Vagina (tissue), 2 donors: ENCODE data around the gene ST8SIA2. TPM values are rescaled to one million over a fixed set of nuclear protein-coding genes. Genes with fewer than 3 reads are reported as not detected.

Experiments
- DNase-seq, 2 donors: peaks; one replicate each; pipeline ENCODE4 v3.0.0-alpha.2; 2017; ENCODE audit errors: extremely low spot score in 2 of 2
- H3K27ac ChIP-seq: fragments of 200-600 bp; sonication (generic); one replicate; pipeline ENCODE4 v1.5.1; 2019
- H3K27me3 ChIP-seq: fragments of 200-600 bp; sonication (generic); one replicate; pipeline ENCODE4 v1.5.1; 2019
- H3K36me3 ChIP-seq, 2 donors: fragments of 200-600 bp; sonication (generic); one replicate each; pipeline ENCODE4 v1.5.1; 2017 to 2019
- H3K4me1 ChIP-seq: fragments of 200-600 bp; sonication (generic); one replicate; pipeline ENCODE4 v1.5.1; 2019
- H3K4me3 ChIP-seq, 2 donors: fragments of 200-600 bp; sonication (generic); 1 replicate in 1 of 2; 2 replicates in 1 of 2; pipeline ENCODE4 v1.5.1; 2016 to 2019
- H3K9me3 ChIP-seq: fragments of 200-600 bp; sonication (generic); one replicate; pipeline ENCODE4 v1.5.1; 2019
- CTCF ChIP-seq, 3 experiments: fragments of 450-650 bp in 2 of 3; fragments of 200-600 bp in 1 of 3; sonication (generic) in 1 of 3; IDR thresholded peaks; one replicate each; pipeline ENCODE4 v1.5.1; 2017 to 2019; ENCODE audit warnings: antibody characterized with exemption in 3 of 3, mild to moderate bottlenecking in 2 of 3, moderate library complexity in 2 of 3
- POLR2A ChIP-seq, 2 donors: fragments of 450-650 bp; IDR thresholded peaks; one replicate each; pipeline ENCODE4 v1.6.1; 2017; ENCODE audit warnings: antibody characterized with exemption in 2 of 2, mild to moderate bottlenecking in 2 of 2, moderate library complexity in 2 of 2
- POLR2AphosphoS5 ChIP-seq, 2 donors: sonication (generic); formaldehyde crosslinking; IDR thresholded peaks; one replicate each; pipeline ENCODE4 v1.9.0; 2017; ENCODE audit warnings: antibody characterized with exemption in 2 of 2, mild to moderate bottlenecking in 2 of 2, low read depth in 1 of 2; ENCODE audit not compliant: insufficient read depth in 1 of 2
- intact Hi-C: fragments of 100-400 bp; cut with DNase I; formaldehyde crosslinking; loops from one replicate; pipeline ENCODE4 v1.15.1; 2023
- total RNA-seq: library from RNA; depleted of rRNA; stranded (reverse); fragments of >200 nt; gene quantifications from one replicate; pipeline ENCODE4 v1.2.3, GENCODE V29; 2016

Gene ST8SIA2
- total RNA-seq, 1 donor from 2014 or later, result not detected

- Histone ChIP-seq H3K36me3 (no peaks in the 10 kb centered on the region), H3K27me3 (no peaks in the 10 kb centered on the region), H3K27ac (no peak overlapping the region), H3K4me3 (no peak overlapping the region), H3K4me1 (no peaks in the 10 kb centered on the region), H3K9me3 (no peaks in the 10 kb centered on the region)
- TF ChIP-seq POLR2AphosphoS5 (IDR thresholded peaks at IDR 0.05; ENCODE audit: insufficient read depth in 1 of 2, low read depth in 1 of 2) (no peak), CTCF (IDR thresholded peaks at IDR 0.05) (no peak)
- intact Hi-C loops, result no loop called here
- no peak for DNase-seq
Observed at GRCh38 chr15:92402751-92403150, 9.1 kb downstream of the ST8SIA2 start.

GRCh38 chr15:92405942-92406341 is 12.3 kb downstream of the ST8SIA2 start:
- Histone ChIP-seq H3K4me3 (no peak overlapping the region), H3K9me3 (no peaks in the 10 kb centered on the region), H3K36me3 (no peaks in the 10 kb centered on the region), H3K27me3 (no peaks in the 10 kb centered on the region), H3K4me1 (no peaks in the 10 kb centered on the region), H3K27ac (no peak overlapping the region)
- DNase-seq, result no peak
- intact Hi-C loops, result no loop called here
- no peak for TF ChIP-seq POLR2AphosphoS5 (IDR thresholded peaks at IDR 0.05; ENCODE audit: insufficient read depth in 1 of 2, low read depth in 1 of 2)
- no peak for TF ChIP-seq POLR2A (IDR thresholded peaks at IDR 0.05)
- TF ChIP-seq CTCF (IDR thresholded peaks at IDR 0.05), result no peak

- H3K27me3 ChIP-seq, result no peaks in the 10 kb centered on the region
- no peaks in the 10 kb centered on the region for H3K9me3 ChIP-seq
- intact Hi-C loops, result no loop called here
- TF ChIP-seq POLR2AphosphoS5 (IDR thresholded peaks at IDR 0.05; ENCODE audit: insufficient read depth in 1 of 2, low read depth in 1 of 2), result no peak
- TF ChIP-seq POLR2A (IDR thresholded peaks at IDR 0.05), result no peak
- no peak for TF ChIP-seq CTCF (IDR thresholded peaks at IDR 0.05)
- no peak overlapping the region for H3K4me3 ChIP-seq
- no peaks in the 10 kb centered on the region for H3K4me1 ChIP-seq
- H3K27ac ChIP-seq, result no peak overlapping the region
- DNase-seq, result no peak
- H3K36me3 ChIP-seq, result no peaks in the 10 kb centered on the region
Observed at GRCh38 chr15:92407321-92407720, 13.6 kb downstream of the ST8SIA2 start.

GRCh38 chr15:92407916-92408315 is 14.2 kb downstream of the ST8SIA2 start:
- Histone ChIP-seq H3K27ac (no peak overlapping the region), H3K36me3 (no peaks in the 10 kb centered on the region), H3K4me3 (no peak overlapping the region), H3K9me3 (no peaks in the 10 kb centered on the region), H3K4me1 (no peaks in the 10 kb centered on the region), H3K27me3 (no peaks in the 10 kb centered on the region)
- no peak for DNase-seq
- intact Hi-C loops, result no loop called here
- no peak for TF ChIP-seq POLR2AphosphoS5 (IDR thresholded peaks at IDR 0.05; ENCODE audit: insufficient read depth in 1 of 2, low read depth in 1 of 2)
- TF ChIP-seq CTCF (IDR thresholded peaks at IDR 0.05), result no peak
- no peak for TF ChIP-seq POLR2A (IDR thresholded peaks at IDR 0.05)

GRCh38 chr15:92409006-92409405 is 15.3 kb downstream of the ST8SIA2 start:
- H3K27ac ChIP-seq, result no peak overlapping the region
- intact Hi-C loops, result no loop called here
- no peak for TF ChIP-seq CTCF (IDR thresholded peaks at IDR 0.05)

More at GRCh38 chr15:92409006-92409405, 15.3 kb downstream of the ST8SIA2 start:
- Histone ChIP-seq H3K36me3 (no peaks in the 10 kb centered on the region), H3K9me3 (no peaks in the 10 kb centered on the region), H3K4me3 (no peak overlapping the region), H3K27me3 (no peaks in the 10 kb centered on the region), H3K4me1 (no peaks in the 10 kb centered on the region)
- DNase-seq, result no peak
